Stimulated activated naive CD4-positive, alpha-beta T cell (primary cell): Measurements from ENCODE around the gene MPC1.
A peak's percentile ranks its signal among the peaks of the same experiment; 100 is the strongest.
"Not testable (repeated sequence)": the region's sequence is repeated elsewhere in the genome, so short reads cannot be mapped to it uniquely, and the experiment has no call there.

Source experiments
- DNase-seq, 6 experiments: peaks; one replicate each; lab custom pipeline; 2025; lab: John Stamatoyannopoulos, UW

Gene MPC1

DNA sequence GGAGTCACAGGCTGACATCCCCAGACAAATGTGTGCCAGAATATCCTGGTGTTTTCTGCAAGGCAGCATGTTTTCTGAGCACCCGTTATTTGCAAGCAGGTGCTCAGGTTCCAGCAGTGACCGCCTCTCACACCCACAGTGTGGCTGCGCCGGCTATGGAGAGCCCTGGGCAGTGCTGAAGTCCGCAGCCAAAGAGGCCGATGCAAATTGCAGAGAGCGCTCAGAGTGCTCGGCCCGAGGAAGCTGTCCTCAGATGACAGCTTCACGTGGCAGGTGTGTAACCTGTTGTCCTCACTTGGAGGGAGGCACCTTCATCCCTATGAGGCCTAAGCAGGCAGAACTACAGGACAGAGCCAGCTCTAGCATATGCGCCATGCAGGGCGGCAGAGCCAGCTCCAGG lies 23.5 kb upstream of the MPC1 start:
- DNase-seq, result no peak

GRCh38 chr6:166405386-166405785 lies 22.6 kb upstream of the MPC1 start:
- DNase-seq, result no peak

DNA sequence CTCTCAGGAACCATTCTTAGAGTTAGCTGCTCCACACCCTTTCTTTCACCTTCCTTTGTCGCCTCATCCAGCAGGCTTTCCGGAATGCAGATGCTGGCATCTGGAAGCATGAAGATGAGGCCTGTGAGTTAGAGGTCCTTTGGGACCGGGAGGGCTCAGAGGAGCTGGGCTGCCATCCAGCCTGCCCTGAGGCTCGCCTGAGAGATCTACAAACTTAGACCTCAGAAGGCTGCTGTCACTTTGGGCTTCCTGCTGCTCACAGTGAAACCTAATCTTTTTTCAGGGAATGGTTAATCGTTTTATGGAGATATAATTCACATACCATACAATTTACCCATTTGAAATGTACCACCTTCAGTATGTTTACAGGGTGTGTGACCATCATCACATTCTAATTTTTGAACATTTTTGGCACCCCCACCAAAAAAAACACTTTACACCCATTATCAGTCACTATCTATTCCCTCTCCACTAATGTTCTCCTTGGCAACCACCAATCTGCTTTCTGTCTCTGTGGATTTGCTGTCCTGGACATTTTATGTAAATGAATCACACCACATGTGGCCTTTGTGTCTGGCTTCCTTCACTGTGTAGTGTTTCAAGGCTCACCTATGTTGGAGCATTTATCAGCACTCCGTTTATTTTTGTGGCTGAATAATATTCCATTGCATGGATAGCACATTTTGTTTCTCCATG lies 20.0 kb upstream of the MPC1 start:
- no peak for DNase-seq

DNA sequence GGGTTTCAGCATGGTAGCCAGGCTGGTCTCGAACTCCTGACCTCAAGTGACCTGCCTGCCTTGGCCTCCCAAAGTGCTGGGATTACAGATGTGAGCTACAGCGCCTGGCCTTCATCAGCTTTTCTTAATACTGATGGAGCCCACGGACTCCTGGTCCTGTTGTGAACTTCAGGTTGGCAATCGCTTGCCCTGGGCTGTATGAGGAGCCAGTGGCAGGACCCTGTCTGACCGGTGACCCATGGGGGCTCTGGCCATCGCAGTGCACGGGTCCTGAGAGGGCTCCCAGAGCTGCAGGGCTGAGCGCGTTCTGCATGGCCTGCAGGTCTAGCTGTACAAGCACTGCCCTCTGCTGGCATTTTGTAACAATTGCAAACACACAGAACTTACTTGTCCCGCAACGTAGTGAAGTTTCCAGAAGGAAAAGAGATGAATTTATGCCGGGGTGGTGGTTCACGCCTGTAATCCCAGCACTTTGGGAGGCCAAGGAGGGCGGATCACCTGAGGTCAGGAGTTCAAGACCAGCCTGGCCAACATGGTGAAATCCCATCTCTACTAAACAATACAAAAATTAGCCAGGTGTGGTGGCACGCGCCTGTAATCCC lies 18.0 kb upstream of the MPC1 start:
- DNase-seq, result peak; percentile 25 to 69 (median 37)

DNA sequence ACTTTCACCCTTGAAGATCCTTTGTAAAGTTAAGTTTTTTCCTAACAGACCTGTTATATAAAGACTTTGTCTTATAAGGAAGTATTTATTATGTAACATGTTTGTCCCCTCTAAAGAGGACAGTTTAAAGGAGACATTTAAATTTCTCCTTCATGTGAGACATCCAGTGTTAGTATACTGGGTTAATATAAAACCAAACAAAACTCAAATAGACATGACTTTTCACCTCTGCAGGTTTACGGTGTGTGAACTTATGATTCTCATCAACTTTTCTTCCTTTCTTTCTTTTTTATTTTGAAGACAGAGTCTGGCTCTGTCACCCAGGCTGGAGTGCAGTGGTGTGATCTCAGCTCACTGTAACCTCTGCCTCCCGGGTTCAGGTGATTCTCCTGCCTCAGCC lies 17.4 kb upstream of the MPC1 start:
- DNase-seq, result no peak

DNA sequence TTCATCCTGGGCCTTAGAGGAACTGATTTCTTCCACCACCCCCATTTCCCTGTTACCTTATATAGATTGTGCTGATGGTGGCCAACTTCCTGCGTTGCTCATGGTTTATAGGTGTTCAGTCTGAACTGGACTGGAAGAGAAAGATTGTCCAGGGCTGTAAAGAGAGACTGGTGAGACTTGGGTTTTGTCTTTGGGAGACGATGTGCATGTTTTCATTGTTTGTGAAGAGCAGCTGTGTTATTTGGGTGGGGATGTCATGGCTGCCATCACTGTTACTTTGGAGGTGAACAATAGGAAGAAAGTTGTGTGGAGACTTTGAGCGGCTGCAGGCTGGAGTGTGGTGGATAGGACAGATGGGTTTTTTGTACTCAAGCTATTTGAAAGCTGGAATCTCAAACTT lies 15.6 kb upstream of the MPC1 start:
- DNase-seq, result no peak

GRCh38 chr6:166397849-166398248 lies 15.1 kb upstream of the MPC1 start:
- no peak for DNase-seq

DNA sequence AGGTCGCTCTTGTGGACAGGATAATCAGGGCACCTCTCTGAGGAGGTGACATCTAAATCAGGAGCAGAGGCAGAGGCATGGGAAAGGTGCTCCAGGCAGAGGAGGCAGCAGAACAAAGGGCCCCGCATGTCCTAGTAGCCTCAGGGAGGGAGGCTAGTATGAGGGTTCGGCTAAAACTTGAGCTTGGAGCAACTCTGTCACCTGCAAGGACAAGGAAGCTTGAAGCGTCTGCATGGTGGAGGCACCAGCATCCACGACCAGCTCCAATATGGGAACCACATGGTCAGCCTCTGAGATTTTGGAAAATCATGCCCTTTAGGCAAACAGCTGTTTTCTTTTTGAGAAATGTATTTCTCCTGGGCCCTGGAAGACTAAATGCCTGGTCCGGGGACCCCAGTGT lies 13.0 kb upstream of the MPC1 start:
- no peak for DNase-seq

DNA sequence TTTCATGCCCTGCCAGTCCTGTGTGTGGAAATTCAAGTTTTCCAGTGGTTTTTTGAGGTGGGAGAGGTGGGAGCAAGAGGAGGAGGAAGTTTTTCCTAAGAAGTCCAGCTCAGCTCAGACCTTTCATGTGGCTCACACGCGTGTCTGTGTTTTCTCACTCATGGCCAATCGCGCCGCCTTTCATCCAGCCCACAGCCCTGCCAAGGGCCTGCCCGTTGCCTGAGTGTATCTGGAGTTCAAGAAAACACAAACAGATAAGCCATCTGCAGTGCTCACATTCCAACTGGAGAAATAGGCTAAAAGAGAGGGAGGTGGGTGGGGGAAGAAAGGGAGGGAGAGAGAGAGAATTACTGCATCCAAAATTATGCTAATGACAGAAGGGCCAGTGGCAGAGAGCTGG lies 12.6 kb upstream of the MPC1 start:
- no peak for DNase-seq

DNA sequence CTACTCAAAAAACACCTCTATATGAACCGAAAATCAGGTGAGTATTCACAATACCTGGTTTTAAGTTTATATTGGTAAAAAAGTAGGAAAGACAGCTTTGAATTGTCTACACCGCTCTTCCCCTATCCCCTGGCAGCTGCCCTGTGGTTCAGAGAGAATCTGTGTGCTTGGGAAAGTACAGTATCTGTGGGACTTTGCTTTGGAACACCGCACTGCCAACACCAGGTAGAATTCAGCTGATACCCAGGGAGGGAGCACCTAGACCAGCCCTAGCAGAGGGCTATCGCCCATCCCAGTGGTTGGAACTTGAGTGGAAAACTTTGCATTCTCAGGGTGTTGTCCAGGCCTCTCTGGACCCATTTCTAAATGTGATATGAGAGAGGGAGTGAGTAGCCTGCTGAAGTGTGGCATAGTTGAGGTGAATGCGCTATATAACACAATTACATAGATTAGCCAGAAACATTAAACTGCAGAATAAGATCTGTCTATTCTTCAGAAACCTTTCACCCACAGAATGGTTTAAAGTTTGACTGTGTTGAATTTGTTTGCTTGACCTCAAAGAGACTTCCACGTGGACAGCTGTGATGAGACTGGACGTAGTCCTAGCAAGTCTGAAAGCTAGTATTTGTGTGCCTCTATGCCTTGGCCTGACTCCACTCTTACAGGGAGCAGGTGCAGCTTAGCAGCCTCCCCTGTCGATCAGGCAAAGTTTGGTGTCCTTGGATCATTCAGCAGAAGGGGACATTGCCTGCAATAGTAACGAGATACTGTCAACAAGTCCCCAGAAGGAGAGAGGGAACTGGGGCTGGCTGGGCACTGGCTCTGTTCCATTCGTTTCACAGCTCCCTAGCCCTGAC lies 11.5 kb upstream of the MPC1 start:
- DNase-seq, result no peak

DNA sequence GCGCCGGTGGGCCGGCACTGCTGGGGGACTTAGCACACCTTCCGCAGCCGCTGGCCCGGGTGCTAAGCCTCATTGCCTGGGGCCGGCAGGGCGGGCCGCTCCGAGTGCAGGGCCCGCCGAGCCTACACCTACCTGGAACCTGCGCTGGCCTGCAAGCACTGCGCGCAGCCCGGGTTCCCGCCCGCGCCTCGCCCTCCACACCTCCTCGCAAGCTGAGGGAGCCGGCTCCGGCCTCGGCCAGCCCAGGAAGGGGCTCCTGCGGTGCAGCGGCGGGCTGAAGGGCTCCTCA lies 10.7 kb upstream of the MPC1 start:
- no peak for DNase-seq

DNA sequence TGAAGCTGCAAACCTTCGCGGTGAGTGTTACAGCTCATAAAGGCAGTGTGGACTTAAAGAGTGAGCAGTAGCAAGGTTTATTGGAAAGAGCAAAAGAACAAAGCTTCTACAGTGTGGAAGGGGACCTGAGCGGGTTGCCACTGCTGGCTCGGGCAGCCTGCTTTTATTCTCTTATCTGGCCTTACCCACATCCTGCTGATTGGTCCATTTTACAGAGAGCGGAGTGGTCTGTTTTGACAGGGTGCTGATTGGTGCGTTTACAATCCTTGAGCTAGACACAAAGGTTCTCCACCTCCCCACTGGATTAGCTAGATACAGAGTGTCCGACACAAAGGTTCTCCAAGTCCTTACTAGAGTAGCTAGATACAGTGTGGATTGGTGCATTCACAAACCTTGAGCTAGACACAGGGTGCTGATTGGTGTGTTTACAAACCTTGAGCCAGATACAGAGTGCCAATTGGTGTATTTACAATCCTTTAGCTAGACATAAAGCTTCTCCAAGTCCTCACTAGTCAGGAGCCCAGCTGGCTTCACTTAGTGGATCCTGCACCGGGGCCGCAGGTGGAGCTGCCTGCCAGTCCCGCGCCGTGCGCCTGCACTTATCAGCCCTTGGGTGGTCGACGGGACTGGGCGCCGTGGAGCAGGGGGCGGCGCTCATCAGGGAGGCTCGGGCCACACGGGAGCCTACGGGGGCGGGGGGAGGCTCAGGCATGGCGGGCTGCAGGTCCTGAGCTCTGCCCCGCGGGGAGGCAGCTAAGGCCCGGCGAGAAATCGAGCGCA lies 10.2 kb upstream of the MPC1 start:
- DNase-seq, result not testable (repeated sequence)

DNA sequence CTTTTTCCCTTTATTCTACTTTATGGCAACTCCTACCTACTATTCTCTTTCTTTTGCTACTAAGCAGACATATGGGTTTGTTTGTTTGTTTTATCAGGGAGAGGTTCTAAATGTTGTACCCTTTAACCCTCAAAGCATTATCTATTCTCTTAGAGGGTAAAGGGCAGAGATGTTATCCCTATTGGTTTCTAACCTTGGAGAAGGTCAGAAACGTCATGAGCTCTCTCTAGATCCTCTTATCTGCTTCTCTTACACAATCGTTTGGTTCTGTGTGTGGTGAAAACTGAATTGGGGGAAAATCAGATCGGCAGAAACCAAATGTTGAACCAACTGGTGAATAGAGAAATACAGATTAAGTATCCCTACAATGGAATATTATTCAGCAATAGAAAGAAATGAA lies 6.4 kb upstream of the MPC1 start:
- no peak for DNase-seq

GRCh38 chr6:166388290-166389004 lies 5.7 kb upstream of the MPC1 start:
- DNase-seq, result no peak

- DNase-seq, result no peak
These were observed 5.0 kb upstream of the MPC1 start for GRCh38 chr6:166387642-166388289.

- not testable (repeated sequence) for DNase-seq
These were observed 4.4 kb upstream of the MPC1 start for GRCh38 chr6:166387098-166387497.

DNA sequence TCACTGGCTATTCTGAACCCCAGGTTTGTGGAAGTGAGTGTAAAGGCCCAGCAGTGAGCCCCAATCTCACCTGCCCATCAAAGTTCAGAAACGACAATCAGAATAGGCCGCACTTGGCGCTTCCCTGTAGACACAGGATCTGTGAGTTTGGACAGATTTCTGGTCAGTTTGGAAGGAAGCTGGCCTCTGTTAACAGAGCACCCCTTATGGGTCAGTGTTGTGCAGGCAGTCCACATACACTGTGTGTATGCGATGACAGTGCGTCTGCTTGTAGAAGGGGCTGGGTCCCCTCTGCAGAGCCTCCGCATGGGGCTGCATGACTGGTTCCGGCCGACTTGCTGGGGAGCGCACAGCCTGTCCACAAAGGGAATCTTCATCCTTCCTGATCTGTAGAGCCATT lies 3.4 kb upstream of the MPC1 start:
- no peak for DNase-seq

DNA sequence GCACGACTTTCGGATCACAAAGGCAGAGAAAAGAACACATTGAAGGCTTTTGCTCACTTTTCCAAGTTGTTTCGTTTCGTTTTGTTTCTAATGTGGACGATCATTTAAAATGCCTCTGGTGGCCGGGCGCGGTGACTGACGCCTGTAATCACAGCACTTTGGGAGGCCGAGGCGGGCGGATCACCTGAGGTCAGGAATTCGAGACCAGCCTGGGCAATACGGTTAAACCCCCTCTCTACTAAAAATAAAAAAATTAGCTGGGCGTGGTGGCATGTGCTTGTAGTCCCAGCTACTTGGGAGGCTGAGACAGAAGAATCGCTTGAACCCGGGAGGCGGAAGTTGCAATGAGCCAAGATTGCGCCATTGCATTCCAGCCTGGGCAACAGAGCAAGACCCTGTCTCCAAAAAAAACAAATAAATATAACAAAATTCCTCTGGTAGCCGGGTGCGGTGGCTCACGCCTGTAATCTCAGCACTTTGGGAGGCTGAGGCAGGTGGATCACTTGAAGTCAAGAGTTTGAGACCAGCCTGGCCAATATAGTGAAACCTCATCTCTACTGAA lies 1.1 kb upstream of the MPC1 start:
- peak in 4 of 6 experiments; percentile 17 to 50 (median 31) for DNase-seq

DNA sequence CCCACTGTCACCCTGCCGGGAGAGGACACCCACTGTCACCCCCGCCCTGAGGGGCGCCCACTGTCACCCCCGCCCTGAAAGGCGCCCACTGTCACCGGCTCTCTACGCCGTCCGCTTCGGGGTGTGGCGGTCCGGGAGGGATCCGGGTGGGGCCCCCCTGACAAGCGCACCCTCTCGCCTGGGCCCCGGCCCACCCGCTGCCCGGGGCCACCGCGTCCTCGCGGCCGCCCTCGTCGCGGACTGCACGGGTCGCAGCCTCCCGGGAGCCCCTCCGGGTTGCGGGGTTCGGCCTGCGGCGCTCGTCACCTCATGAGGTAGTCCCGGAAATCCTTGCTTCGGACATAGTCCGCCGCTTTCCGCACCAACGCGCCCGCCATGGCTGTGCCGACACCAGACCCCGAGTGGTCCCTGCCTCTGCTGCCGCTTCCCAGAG lies 224 bp downstream of the MPC1 start:
- peak in 3 of 6 experiments; percentile 41 to 62 (median 50) for DNase-seq

DNA sequence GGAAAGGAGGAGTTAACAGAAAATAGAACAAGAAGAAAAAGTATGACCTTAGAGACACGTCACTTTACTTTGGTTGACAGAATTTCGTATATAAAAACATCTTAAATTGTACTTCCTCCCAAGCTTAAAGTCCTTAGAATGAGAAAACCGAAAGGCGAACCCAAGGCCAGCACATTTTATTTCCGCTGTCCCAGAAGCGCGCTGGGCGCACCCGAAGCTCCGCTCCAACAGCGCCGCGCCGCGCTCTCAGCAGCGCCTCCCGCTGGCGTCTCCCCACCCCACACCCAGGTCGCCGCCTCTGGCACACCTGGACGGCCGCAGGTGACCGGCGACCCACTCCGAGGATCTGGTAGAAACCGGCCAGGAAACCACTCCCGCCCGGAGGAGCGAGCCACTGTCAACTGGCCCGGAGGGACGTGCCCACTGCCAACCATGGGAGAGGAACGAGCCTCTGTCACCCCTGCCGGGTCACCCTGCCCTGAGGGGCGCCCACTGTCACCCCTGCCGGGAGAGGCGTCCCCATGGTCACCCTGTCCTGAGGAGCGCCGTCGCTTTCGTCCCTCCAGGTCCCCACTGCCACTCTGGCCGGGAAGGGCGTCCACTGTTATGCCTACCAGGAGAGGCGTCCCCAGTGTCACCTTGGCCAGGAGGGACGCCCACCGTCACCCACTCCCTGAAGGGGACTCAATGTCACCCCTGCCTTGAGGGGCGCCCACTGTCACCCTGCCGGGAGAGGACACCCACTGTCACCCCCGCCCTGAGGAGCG lies 824 bp downstream of the MPC1 start:
- peak; percentile 29 to 66 (median 54) for DNase-seq
